Fibroblast of peridontal ligament (primary cell): ENCODE results near the gene INSIG1.

Experiments used
- DNase-seq: peaks from one replicate; pipeline ENCODE4 v3.0.0-alpha.2; 2010; ENCODE audit errors: extremely low read depth

The INSIG1 gene

GRCh38 chr7:155285423-155285822 is 12.3 kb upstream of the INSIG1 start:
- no peak for DNase-seq

DNA sequence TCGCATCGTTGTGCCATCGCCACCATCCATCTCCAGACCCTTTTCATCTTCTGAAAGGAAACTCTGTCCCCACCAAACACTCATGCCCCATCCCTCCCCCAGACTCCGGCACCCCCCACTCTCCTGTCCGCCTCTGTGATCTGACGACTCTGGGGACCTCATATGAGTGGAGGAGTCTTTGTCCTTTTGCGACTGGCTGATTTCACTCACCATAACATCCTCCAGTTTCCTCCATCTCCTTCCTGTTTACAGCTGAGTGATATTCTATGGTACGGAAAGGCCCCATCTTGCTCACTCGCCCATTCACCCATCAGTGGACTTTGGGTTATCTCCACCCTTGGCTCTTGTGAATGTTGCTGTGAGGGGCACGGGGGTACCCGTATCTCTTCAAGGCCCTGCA is 11.8 kb upstream of the INSIG1 start:
- DNase-seq: no peak

DNA sequence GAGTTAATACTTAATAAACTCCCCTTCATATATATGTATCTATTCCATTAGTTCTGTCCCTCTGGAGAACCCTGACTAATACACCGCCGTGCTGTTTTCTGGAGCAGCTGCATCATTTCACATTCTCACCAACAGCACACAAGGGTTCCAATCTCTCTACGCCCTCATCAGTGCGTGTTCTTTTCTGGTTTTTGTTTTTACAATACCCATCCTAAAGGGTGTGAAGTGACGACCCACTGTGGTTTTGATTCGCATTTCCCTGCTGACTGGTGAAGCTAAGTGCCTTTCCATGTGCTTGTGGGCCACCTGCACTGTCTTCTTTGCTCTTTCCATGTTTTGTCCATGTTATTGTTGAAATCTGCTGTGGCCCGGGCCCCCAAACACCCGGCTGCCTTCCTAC is 11.0 kb upstream of the INSIG1 start:
- DNase-seq: no peak

GRCh38 chr7:155287284-155287935 is 10.3 kb upstream of the INSIG1 start:
- DNase-seq: no peak

DNA sequence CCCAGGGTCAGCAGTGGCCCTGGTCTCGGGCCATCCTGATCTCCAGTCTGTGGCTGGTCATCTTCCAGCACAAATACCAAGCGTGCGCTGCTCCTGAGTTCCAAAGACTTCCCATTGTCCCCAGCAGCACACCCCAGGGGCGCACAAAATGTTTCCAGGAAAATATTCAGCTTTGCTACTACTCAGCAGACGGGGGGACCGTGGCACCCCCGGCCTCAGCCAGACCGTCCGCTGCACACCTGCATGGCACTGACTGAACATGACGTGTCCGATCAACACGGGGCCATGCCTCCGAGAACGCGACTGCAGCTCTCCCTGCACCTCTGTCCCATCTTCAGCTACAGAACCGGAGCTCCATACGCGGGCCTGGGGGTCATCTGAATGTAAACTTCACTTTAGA is 9.6 kb upstream of the INSIG1 start:
- DNase-seq: no peak

DNA sequence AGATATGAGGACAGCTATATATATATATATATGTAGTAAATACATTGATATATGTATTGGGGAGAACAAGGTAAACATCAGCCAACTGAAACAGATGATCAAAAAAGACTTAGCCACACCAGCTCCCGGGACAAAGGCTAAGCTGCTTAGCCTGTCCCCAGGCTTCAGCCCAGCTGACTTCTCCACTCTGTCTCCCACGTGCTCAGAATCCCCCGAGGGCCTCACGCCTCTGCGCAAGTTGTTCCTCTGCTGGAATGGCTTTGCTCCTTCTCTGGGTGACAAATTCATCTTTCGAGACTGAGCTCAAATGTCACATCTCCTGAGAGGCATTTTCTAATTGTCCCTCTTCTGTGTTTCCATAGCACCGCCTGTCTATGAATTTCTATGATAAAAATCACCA is 8.6 kb upstream of the INSIG1 start:
- no peak for DNase-seq

- DNase-seq: no peak
Observed at GRCh38 chr7:155289949-155290501, 7.7 kb upstream of the INSIG1 start.

DNA sequence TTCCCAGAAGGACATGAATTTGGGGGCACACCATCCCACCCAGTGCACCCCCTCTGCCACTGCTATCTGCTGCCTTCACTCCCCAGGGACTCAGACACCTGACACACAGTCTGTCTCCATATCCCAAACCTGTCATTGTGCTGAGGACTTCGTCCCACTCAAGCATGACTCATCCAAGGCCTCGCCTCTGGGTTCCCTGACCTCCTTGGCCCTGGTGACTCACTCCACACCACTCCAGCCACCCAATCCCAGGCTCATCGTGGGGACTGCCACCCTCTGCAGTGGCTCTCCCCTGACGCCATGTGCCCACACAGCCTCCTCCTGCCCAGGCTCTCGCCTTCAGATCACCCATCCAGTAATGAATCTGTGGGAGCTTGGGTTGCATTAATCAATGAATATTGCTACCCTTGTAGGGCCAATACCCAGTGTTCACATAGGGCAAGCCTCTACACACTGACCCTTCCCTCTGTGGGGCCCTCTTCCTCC is 6.6 kb upstream of the INSIG1 start:
- peak; percentile 20 for DNase-seq

GRCh38 chr7:155291729-155292128 is 5.9 kb upstream of the INSIG1 start:
- no peak for DNase-seq

DNA sequence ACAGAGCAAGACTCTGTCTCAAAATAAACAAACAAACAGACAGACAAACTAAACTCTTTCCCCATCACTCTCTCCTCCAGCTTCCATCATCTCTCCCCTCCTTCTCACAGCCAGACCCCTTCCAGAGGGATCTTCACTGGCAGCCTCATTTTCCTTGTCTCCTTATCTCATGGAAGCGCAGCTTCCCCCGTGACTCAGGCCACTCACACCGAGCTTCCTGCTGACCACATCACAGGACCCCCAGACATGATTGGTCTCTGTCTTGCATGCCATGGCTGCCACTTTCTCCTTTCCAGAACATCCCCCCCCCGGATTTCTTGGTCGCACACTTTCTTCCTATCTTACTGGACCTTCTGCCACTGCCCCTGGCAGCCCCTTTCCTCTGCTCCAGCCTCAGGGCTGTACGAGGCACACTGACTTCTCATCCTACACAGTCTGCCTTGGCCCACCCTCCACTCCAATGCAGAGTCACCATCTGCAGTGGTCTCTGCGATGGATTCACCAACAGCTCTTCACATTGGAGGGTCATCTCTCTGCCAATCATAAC is 4.9 kb upstream of the INSIG1 start:
- DNase-seq: no peak

GRCh38 chr7:155293721-155294510 is 3.8 kb upstream of the INSIG1 start:
- DNase-seq: peak; percentile 33

DNA sequence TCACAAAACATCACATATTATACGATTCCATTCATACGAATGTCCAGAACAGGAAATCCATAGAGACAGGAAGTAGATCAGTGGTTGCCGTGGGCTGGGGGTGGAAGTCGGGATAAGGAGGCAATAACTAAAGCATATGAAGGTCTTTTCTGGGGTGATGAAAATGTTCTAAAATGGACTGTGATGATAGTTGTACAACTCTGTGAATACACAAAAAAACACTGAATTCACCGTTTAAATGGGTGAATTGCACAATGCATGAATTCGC is 3.2 kb upstream of the INSIG1 start:
- DNase-seq: no peak

GRCh38 chr7:155295511-155295910 is 2.2 kb upstream of the INSIG1 start:
- DNase-seq: no peak

- DNase-seq: no peak
Observed at GRCh38 chr7:155296006-155296787, 1.5 kb upstream of the INSIG1 start.

GRCh38 chr7:155296788-155297516 is 726 bp upstream of the INSIG1 start:
- DNase-seq: peak; percentile 68

- peak; percentile 16 for DNase-seq
Observed at GRCh38 chr7:155298288-155298833, 683 bp downstream of the INSIG1 start.

- DNase-seq: peak; percentile 93
Observed at GRCh38 chr7:155298834-155299534, 1.3 kb downstream of the INSIG1 start.

GRCh38 chr7:155299535-155300202 is 2.0 kb downstream of the INSIG1 start:
- DNase-seq: no peak

DNA sequence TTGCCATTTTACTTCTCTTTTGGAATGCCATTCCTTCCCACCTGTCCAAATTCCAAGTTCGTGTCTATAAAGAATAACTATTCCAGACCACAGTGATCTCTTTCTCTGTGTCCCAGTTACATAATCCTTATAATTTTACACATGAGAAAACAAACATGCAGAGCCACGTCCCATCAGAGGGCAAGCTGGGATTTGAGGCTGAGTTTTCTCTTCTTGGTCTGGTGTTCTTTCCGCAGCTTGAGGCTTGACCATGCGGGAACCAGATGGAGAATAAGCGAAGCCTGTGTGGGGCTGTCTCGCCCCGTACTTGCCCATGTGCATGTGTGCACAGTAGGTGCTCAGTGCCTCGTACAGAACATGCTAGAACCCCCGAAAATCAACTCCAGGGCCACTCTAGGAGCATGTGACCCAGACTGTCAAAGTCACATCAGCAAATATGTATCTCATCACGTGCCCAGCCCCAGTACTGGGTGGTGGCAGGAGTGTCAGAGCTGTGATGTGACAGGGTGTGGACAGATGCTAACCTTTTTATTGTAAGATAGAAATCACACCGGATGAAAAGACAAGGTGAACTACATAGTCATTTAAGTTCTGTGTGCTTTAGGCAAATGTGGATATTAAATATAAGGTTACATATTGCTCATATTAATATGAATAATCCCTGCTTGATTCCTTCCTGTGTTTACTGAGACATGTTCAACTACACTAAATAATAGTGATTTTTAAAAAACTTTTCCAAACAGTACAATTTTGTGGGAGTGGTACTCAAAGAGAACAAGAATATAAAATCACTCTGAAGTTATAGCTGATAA is 3.2 kb downstream of the INSIG1 start:
- DNase-seq: peak; percentile 14
